Measurements from ENCODE around the gene OSGEP.

Gene OSGEP

GRCh38 chr14:20424851-20425250 is 29.8 kb downstream of the OSGEP start:
- no peak overlapping the region for H3K4me3 ChIP-seq (ENCODE audit: low read depth, low read length)
- TF ChIP-seq, protein P1, sequence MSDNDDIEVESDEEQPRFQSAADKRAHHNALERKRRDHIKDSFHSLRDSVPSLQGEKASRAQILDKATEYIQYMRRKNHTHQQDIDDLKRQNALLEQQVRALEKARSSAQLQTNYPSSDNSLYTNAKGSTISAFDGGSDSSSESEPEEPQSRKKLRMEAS (IDR thresholded peaks at IDR 0.05; ENCODE audit: low read depth, low read length) = no peak
- TF ChIP-seq, protein P2, sequence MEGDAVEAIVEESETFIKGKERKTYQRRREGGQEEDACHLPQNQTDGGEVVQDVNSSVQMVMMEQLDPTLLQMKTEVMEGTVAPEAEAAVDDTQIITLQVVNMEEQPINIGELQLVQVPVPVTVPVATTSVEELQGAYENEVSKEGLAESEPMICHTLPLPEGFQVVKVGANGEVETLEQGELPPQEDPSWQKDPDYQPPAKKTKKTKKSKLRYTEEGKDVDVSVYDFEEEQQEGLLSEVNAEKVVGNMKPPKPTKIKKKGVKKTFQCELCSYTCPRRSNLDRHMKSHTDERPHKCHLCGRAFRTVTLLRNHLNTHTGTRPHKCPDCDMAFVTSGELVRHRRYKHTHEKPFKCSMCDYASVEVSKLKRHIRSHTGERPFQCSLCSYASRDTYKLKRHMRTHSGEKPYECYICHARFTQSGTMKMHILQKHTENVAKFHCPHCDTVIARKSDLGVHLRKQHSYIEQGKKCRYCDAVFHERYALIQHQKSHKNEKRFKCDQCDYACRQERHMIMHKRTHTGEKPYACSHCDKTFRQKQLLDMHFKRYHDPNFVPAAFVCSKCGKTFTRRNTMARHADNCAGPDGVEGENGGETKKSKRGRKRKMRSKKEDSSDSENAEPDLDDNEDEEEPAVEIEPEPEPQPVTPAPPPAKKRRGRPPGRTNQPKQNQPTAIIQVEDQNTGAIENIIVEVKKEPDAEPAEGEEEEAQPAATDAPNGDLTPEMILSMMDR (IDR thresholded peaks at IDR 0.05; ENCODE audit: low read depth, low read length) = no peak
- TF ChIP-seq POLR2A (IDR thresholded peaks at IDR 0.05; ENCODE audit: extremely low read depth, insufficient read length) (no peak), MYC (IDR thresholded peaks at IDR 0.05; ENCODE audit: low read depth, low read length) (no peak)
- DNase-seq (ENCODE audit: low read depth) = no peak

DNA sequence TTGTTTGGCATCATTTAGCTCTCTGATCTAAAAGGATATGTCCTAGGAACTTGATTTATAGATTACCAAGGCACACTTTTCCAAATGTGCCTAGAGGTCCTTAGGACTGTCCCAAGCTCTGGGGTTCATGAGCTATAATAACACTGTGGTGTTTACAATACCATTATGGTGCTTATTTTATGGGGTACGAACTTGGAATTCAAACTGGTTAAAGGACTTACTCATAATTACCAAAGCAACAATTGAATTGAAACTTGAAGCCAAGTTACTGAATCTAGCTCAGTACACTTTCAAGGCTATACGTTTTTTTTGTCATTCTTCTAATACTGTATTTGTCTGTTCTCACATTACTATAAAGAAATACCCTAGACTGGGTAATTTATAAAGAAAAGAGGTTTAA is 31.7 kb downstream of the OSGEP start:
- TF ChIP-seq POLR2A (IDR thresholded peaks at IDR 0.05; ENCODE audit: extremely low read depth, insufficient read length) (no peak), MYC (IDR thresholded peaks at IDR 0.05; ENCODE audit: low read depth, low read length) (no peak)
- TF ChIP-seq, protein P1 (IDR thresholded peaks at IDR 0.05; ENCODE audit: low read depth, low read length) = no peak
- TF ChIP-seq, protein P2 (IDR thresholded peaks at IDR 0.05; ENCODE audit: low read depth, low read length) = no peak
- DNase-seq (ENCODE audit: low read depth) = no peak
- H3K4me3 ChIP-seq (ENCODE audit: low read depth, low read length) = no peak overlapping the region

- DNase-seq (ENCODE audit: low read depth) = no peak
- no peak overlapping the region for H3K4me3 ChIP-seq (ENCODE audit: low read depth, low read length)
- TF ChIP-seq MYC (IDR thresholded peaks at IDR 0.05; ENCODE audit: low read depth, low read length) (no peak), POLR2A (IDR thresholded peaks at IDR 0.05; ENCODE audit: extremely low read depth, insufficient read length) (no peak)
- TF ChIP-seq, protein P2 (IDR thresholded peaks at IDR 0.05; ENCODE audit: low read depth, low read length) = no peak
- TF ChIP-seq, protein P1 (IDR thresholded peaks at IDR 0.05; ENCODE audit: low read depth, low read length) = no peak
These were observed 33.3 kb downstream of the OSGEP start for GRCh38 chr14:20421267-20421666.

GRCh38 chr14:20419419-20419818 is 35.2 kb downstream of the OSGEP start:
- H3K4me3 ChIP-seq (ENCODE audit: low read depth, low read length) = no peak overlapping the region
- peak; percentile 16 for DNase-seq (ENCODE audit: low read depth)
- TF ChIP-seq POLR2A (IDR thresholded peaks at IDR 0.05; ENCODE audit: extremely low read depth, insufficient read length) (no peak), MYC (IDR thresholded peaks at IDR 0.05; ENCODE audit: low read depth, low read length) (no peak)
- TF ChIP-seq, protein P1 (IDR thresholded peaks at IDR 0.05; ENCODE audit: low read depth, low read length) = no peak
- TF ChIP-seq, protein P2 (IDR thresholded peaks at IDR 0.05; ENCODE audit: low read depth, low read length) = no peak

- TF ChIP-seq MYC (IDR thresholded peaks at IDR 0.05; ENCODE audit: low read depth, low read length) (no peak), POLR2A (IDR thresholded peaks at IDR 0.05; ENCODE audit: extremely low read depth, insufficient read length) (no peak)
- TF ChIP-seq, protein P2 (IDR thresholded peaks at IDR 0.05; ENCODE audit: low read depth, low read length) = no peak
- TF ChIP-seq, protein P1 (IDR thresholded peaks at IDR 0.05; ENCODE audit: low read depth, low read length) = no peak
- no peak overlapping the region for H3K4me3 ChIP-seq (ENCODE audit: low read depth, low read length)
- no peak for DNase-seq (ENCODE audit: low read depth)
These were observed 36.1 kb downstream of the OSGEP start for GRCh38 chr14:20418501-20418909.

Measured in NB4 (cell line).